PC-3 (cell line): ENCODE measurements around the gene PPP1R14C. TPM values are rescaled to one million over a fixed set of nuclear protein-coding genes. Genes with fewer than 3 reads are reported as not detected.
A peak's percentile ranks its signal among the peaks of the same experiment; 100 is the strongest.

ENCODE experiments used
- ATAC-seq: fragments of 200-7000 bp; cut with Tn5 transposase; 2 replicates; pipeline ENCODE4 v1.9.1; 2020; ENCODE audit warnings: mild to moderate bottlenecking, moderate library complexity
- BruUV-seq: library from RNA; stranded (reverse); fragments of 400-500 nt; replicated peaks from 2 replicates; lab custom pipeline; 2021; lab: Mats Ljungman, UMichigan
- CTCF ChIA-PET: fragments of 300-600 bp; sonication (Branson Sonifier 250); formaldehyde crosslinking; loops from one replicate; lab custom pipeline; 2022; ENCODE audit warnings: antibody characterized with exemption; lab: Charles Lee
- POLR2A ChIA-PET: fragments of 300-600 bp; sonication (Branson Sonifier 250); formaldehyde crosslinking; loops from one replicate; lab custom pipeline; 2022; ENCODE audit warnings: antibody characterized with exemption; ENCODE audit not compliant: unreplicated experiment; lab: Charles Lee
- DNase-seq: peaks from one replicate; pipeline ENCODE4 v3.0.0-alpha.2; 2015
- H2AFZ ChIP-seq: fragments of 300-600 bp; sonication (generic); 2 replicates; pipeline ENCODE4 v1.6.0; 2016; ENCODE audit warnings: antibody characterized with exemption, low read length
- H3F3A ChIP-seq: fragments of 300-600 bp; sonication (generic); one replicate; pipeline ENCODE4 v1.6.0; 2017; ENCODE audit warnings: antibody characterized with exemption, low read length, control low read depth, mild to moderate bottlenecking; ENCODE audit not compliant: unreplicated experiment
- H3K27ac ChIP-seq: fragments of 300-600 bp; sonication (generic); 2 replicates; pipeline ENCODE4 v1.5.1; 2016; ENCODE audit warnings: mild to moderate bottlenecking, low read length
- H3K27me3 ChIP-seq: fragments of 300-600 bp; sonication (generic); 2 replicates; pipeline ENCODE4 v1.6.1; 2016; ENCODE audit warnings: low read length, mixed read lengths
- H3K36me3 ChIP-seq: fragments of 300-600 bp; sonication (generic); 2 replicates; pipeline ENCODE4 v1.6.1; 2016; ENCODE audit warnings: low read depth, mixed run types, low read length, mixed read lengths
- H3K4me1 ChIP-seq: fragments of 300-600 bp; sonication (generic); 2 replicates; pipeline ENCODE4 v1.5.1; 2016; ENCODE audit warnings: low read length; ENCODE audit not compliant: insufficient read depth
- H3K4me2 ChIP-seq: fragments of 300-600 bp; sonication (generic); 2 replicates; pipeline ENCODE4 v1.6.0; 2016; ENCODE audit warnings: low read length
- H3K4me3 ChIP-seq: fragments of 300-600 bp; sonication (generic); 2 replicates; pipeline ENCODE4 v1.5.1; 2016; ENCODE audit warnings: mild to moderate bottlenecking, low read length, mixed read lengths
- H3K79me2 ChIP-seq: fragments of 300-600 bp; sonication (generic); 2 replicates; pipeline ENCODE4 v1.6.1; 2017; ENCODE audit warnings: low read length, mixed read lengths
- H3K9ac ChIP-seq: fragments of 300-600 bp; sonication (generic); 2 replicates; pipeline ENCODE4 v1.6.0; 2016; ENCODE audit warnings: mild to moderate bottlenecking, low read length
- H3K9me2 ChIP-seq: fragments of 300-600 bp; sonication (generic); replicated peaks from 2 replicates; pipeline ENCODE4 v1.6.1; 2016; ENCODE audit warnings: mixed run types, low read length, mixed read lengths
- H3K9me3 ChIP-seq: fragments of 300-600 bp; sonication (generic); 2 replicates; pipeline ENCODE4 v1.6.1; 2016; ENCODE audit warnings: low read length, mixed read lengths
- H4K20me1 ChIP-seq: fragments of 300-600 bp; sonication (generic); 2 replicates; pipeline ENCODE4 v1.6.1; 2016; ENCODE audit warnings: low read length, mixed read lengths
- EZH2 ChIP-seq: fragments of 300-600 bp; sonication (generic); IDR thresholded peaks from one replicate; pipeline ENCODE4 v1.6.1; 2017; ENCODE audit warnings: antibody characterized with exemption, mild to moderate bottlenecking, low read length; ENCODE audit not compliant: unreplicated experiment
- EZH2phosphoT487 ChIP-seq: fragments of 300-600 bp; sonication (generic); IDR thresholded peaks from 2 replicates; pipeline ENCODE4 v1.6.1; 2018; ENCODE audit warnings: mild to moderate bottlenecking, antibody characterized with exemption, low read length, borderline replicate concordance
- intact Hi-C: fragments of 100-400 bp; cut with micrococcal nuclease; formaldehyde crosslinking; loops from 2 replicates; pipeline ENCODE4 v1.9.0; 2023
- total RNA-seq: library from RNA; depleted of rRNA; stranded (reverse); fragments of >200 nt; gene quantifications from 2 replicates; pipeline ENCODE4 v1.2.3, GENCODE V29; 2014
- TF ChIP-seq, protein P1 (sequence below): fragments of 300-600 bp; sonication (generic); conservative IDR thresholded peaks from 2 replicates; pipeline ENCODE4 v1.5.1; 2017; ENCODE audit warnings: antibody characterized with exemption, low read depth, mild to moderate bottlenecking, low read length

Gene PPP1R14C
- total RNA-seq, 1 experiment from 2014 or later, result 1.1 TPM

DNA sequence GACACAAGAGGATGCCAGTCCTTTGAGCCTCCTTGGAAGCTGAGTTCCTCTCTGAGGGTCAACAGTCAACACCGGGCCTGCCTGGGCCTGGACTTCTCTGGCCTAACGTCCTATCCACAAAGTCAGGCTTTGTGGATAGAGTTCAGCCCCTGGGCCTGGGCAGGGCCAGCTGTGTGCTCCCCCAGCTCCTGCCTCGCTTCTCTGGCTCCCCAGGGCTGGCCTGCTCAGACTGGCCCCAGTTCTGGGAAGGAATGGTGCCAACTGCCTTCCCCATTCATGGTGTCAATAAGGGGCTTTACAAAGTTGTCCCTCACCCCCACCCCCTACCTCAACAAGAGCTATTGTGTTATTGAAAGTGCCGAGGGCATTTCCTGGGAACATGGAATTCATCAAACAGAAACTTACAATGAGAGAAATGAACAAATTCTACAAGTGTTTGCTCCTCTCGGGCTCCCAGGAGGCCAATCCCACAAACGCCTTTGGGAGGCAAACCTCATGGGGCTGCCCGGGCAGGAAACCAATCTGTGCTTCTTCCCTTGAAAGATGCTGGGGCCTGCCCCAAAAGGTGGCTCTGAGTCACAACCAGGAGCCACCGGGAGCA lies 26.5 kb upstream of the PPP1R14C start:
- ATAC-seq (no peak), DNase-seq (no peak)
- Histone ChIP-seq H3K36me3 (no peaks in the 10 kb centered on the region), H4K20me1 (no peaks in the 10 kb centered on the region), H3K4me2 (no peak overlapping the region), H3K27me3 (no peaks in the 10 kb centered on the region), H3F3A (no peaks in the 10 kb centered on the region), H3K79me2 (no peaks in the 10 kb centered on the region), H3K4me3 (no peak overlapping the region), H3K4me1 (no peaks in the 10 kb centered on the region), H2AFZ (no peak overlapping the region), H3K9me3 (no peaks in the 10 kb centered on the region), H3K9me2 (no peaks in the 10 kb centered on the region), H3K27ac (no peak overlapping the region), H3K9ac (no peak overlapping the region)
- ChIA-PET CTCF (interaction anchor here (0.5 kb wide), 1 partner anchor 563 kb away, joined by 3 read pairs; no protein-coding TSS in a partner anchor), POLR2A (no interaction called here)
- no TSS peak for BruUV-seq
- TF ChIP-seq, protein P1, sequence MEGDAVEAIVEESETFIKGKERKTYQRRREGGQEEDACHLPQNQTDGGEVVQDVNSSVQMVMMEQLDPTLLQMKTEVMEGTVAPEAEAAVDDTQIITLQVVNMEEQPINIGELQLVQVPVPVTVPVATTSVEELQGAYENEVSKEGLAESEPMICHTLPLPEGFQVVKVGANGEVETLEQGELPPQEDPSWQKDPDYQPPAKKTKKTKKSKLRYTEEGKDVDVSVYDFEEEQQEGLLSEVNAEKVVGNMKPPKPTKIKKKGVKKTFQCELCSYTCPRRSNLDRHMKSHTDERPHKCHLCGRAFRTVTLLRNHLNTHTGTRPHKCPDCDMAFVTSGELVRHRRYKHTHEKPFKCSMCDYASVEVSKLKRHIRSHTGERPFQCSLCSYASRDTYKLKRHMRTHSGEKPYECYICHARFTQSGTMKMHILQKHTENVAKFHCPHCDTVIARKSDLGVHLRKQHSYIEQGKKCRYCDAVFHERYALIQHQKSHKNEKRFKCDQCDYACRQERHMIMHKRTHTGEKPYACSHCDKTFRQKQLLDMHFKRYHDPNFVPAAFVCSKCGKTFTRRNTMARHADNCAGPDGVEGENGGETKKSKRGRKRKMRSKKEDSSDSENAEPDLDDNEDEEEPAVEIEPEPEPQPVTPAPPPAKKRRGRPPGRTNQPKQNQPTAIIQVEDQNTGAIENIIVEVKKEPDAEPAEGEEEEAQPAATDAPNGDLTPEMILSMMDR, result no peak
- TF ChIP-seq EZH2 (no peak), EZH2phosphoT487 (no peak)
- intact Hi-C loops, result no loop called here

DNA sequence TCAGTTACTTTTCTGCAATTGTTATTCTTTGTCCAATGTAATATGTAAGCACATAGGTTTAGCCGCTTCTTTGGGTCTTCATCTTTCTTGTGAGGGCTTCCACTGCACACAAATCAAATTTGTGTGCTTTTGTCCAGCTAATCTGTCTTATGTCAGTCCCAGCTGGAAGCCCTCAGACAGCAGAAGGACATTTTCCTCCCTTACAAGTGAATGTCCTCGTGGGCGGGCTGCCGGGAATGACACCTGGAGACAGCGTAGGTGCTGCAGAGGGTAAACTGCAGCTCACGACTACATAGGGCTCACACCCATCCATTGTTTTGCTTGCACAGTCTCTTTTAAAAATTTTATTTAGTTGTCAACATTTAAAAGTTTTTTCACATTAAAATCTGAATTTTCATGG lies 24.6 kb upstream of the PPP1R14C start:
- Histone ChIP-seq H3K4me2 (no peak overlapping the region), H4K20me1 (no peaks in the 10 kb centered on the region), H3K4me3 (no peak overlapping the region), H3K27ac (no peak overlapping the region), H3K9me3 (no peaks in the 10 kb centered on the region), H3K27me3 (no peaks in the 10 kb centered on the region), H3K9ac (no peak overlapping the region), H3K4me1 (no peaks in the 10 kb centered on the region), H3K36me3 (no peaks in the 10 kb centered on the region), H3K9me2 (no peaks in the 10 kb centered on the region), H2AFZ (no peak overlapping the region), H3F3A (no peaks in the 10 kb centered on the region), H3K79me2 (no peaks in the 10 kb centered on the region)
- ATAC-seq (no peak), DNase-seq (no peak)
- TF ChIP-seq, protein P1, result no peak
- no peak for TF ChIP-seq EZH2phosphoT487
- no peak for TF ChIP-seq EZH2
- POLR2A ChIA-PET, result no interaction called here
- BruUV-seq, result no TSS peak
- CTCF ChIA-PET, result no interaction called here
- intact Hi-C loops, result no loop called here

DNA sequence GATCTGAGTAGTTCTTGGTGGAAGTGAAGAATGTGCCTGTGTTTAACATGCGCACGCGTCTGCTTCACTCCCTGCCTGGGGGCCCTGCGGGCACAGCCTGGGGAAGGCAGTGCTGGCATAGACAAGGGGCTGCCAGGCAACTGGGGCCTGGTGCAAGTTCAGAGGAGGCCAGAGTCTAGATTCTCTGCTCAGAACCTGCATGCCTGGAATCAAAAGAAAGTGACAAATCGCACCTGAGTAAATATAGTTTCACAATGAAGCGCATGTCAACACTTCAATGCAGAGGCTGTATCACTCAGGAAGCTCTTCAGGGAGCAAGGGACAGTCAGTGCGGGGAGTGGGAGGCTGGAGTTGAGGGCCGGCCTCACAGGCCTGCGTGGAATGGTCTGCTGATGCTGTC lies 24.2 kb upstream of the PPP1R14C start:
- intact Hi-C loops, result no loop called here
- no peaks in the 10 kb centered on the region for H4K20me1 ChIP-seq
- H3K9ac ChIP-seq, result no peak overlapping the region
- ChIA-PET POLR2A (no interaction called here), CTCF (no interaction called here)
- H3K79me2 ChIP-seq, result no peaks in the 10 kb centered on the region
- TF ChIP-seq, protein P1, result no peak
- TF ChIP-seq EZH2, result no peak
- TF ChIP-seq EZH2phosphoT487, result no peak
- no peak overlapping the region for H3K27ac ChIP-seq
- H3K9me2 ChIP-seq, result no peaks in the 10 kb centered on the region
- H3K36me3 ChIP-seq, result no peaks in the 10 kb centered on the region
- H3K4me1 ChIP-seq, result no peaks in the 10 kb centered on the region
- no TSS peak for BruUV-seq
- DNase-seq (peak; percentile 6), ATAC-seq (no peak)
- no peak overlapping the region for H3K4me3 ChIP-seq
- H3F3A ChIP-seq, result no peaks in the 10 kb centered on the region
- H2AFZ ChIP-seq, result no peak overlapping the region
- no peaks in the 10 kb centered on the region for H3K9me3 ChIP-seq
- H3K27me3 ChIP-seq, result no peaks in the 10 kb centered on the region
- no peak overlapping the region for H3K4me2 ChIP-seq
